HEK293 (cell line): ENCODE data around the gene ARHGEF28.
A peak's percentile ranks its signal among the peaks of the same experiment; 100 is the strongest.

Experiments
- CTCF ChIA-PET: fragments of 350-600 bp; formaldehyde crosslinking; extraction: SDS; loops from one replicate; lab custom pipeline; 2021; ENCODE audit warnings: antibody characterized with exemption; lab: Yijun Ruan, JAX
- POLR2A ChIA-PET: fragments of 300-600 bp; formaldehyde crosslinking; extraction: SDS; loops from one replicate; lab custom pipeline; 2020; ENCODE audit warnings: antibody characterized with exemption, inconsistent platforms; lab: Yijun Ruan, JAX
- H3K27ac ChIP-seq: fragments of 200-500 bp; sonication (Bioruptor generic); 2 replicates; pipeline ENCODE4 v1.5.1; 2014; ENCODE audit warnings: low read depth, low read length, control low read depth, inconsistent platforms; ENCODE audit errors: extremely low read depth
- H3K36me3 ChIP-seq, 2 experiments: fragments of 200-500 bp in 1 of 2; sonication (Bioruptor generic) in 1 of 2; 1 replicate in 1 of 2; 2 replicates in 1 of 2; pipeline ENCODE4 v1.5.1; 2014 to 2017; ENCODE audit warnings: inconsistent platforms in 2 of 2, low read length in 2 of 2; ENCODE audit not compliant: control insufficient read depth in 2 of 2, insufficient read depth in 1 of 2
- H3K4me1 ChIP-seq: fragments of 200-500 bp; sonication (Bioruptor generic); 2 replicates; pipeline ENCODE4 v1.5.1; 2014; ENCODE audit warnings: mild to moderate bottlenecking, low read length, inconsistent platforms; ENCODE audit not compliant: control insufficient read depth, insufficient read depth
- H3K4me3 ChIP-seq: 2 replicates; pipeline ENCODE4 v1.5.1; 2011; ENCODE audit warnings: low read depth, mild to moderate bottlenecking, control low read depth, low read length, moderate library complexity
- H3K9me3 ChIP-seq: fragments of 200-500 bp; sonication (Bioruptor generic); 2 replicates; pipeline ENCODE4 v1.5.1; 2014; ENCODE audit warnings: low read depth, low read length, inconsistent platforms; ENCODE audit not compliant: control insufficient read depth, insufficient read depth
- HOXD13 ChIP-seq: sonication (generic); formaldehyde crosslinking; IDR thresholded peaks from 2 replicates; pipeline ENCODE4 v1.8.0; 2022; ENCODE audit warnings: missing genetic modification reagents, borderline replicate concordance
- KLF7 ChIP-seq: fragments of 450-650 bp; formaldehyde crosslinking; IDR thresholded peaks from 2 replicates; pipeline ENCODE4 v1.5.1; 2016; ENCODE audit warnings: missing biosample characterization, missing genetic modification characterization, borderline replicate concordance
- MEIS1 ChIP-seq: sonication (generic); formaldehyde crosslinking; IDR thresholded peaks from 2 replicates; pipeline ENCODE4 v1.8.1; 2022; ENCODE audit warnings: missing genetic modification reagents, mild to moderate bottlenecking, borderline replicate concordance
- OVOL3 ChIP-seq: fragments of 450-650 bp; formaldehyde crosslinking; IDR thresholded peaks from 2 replicates; pipeline ENCODE4 v1.5.1; 2016; ENCODE audit warnings: missing biosample characterization, missing genetic modification characterization
- SCRT2 ChIP-seq: fragments of 450-650 bp; formaldehyde crosslinking; IDR thresholded peaks from 2 replicates; pipeline ENCODE4 v1.5.1; 2016; ENCODE audit warnings: missing biosample characterization, missing genetic modification characterization
- ZBTB7A ChIP-seq: fragments of 450-650 bp; formaldehyde crosslinking; IDR thresholded peaks from 2 replicates; pipeline ENCODE4 v1.5.1; 2016; ENCODE audit warnings: low read depth, missing biosample characterization, missing genetic modification characterization
- ZNF133 ChIP-seq: fragments of 450-650 bp; formaldehyde crosslinking; IDR thresholded peaks from 2 replicates; pipeline ENCODE4 v1.5.1; 2016; ENCODE audit warnings: missing biosample characterization, missing genetic modification characterization
- ZNF157 ChIP-seq: fragments of 450-650 bp; formaldehyde crosslinking; IDR thresholded peaks from 2 replicates; pipeline ENCODE4 v1.5.1; 2016; ENCODE audit warnings: missing biosample characterization, missing genetic modification characterization
- ZNF677 ChIP-seq: fragments of 450-650 bp; IDR thresholded peaks from 2 replicates; pipeline ENCODE4 v1.5.0; 2018; ENCODE audit warnings: missing biosample characterization, mild to moderate bottlenecking, missing genetic modification characterization, moderate library complexity
- ZNF701 ChIP-seq: fragments of 450-650 bp; formaldehyde crosslinking; IDR thresholded peaks from 2 replicates; pipeline ENCODE4 v1.5.1; 2016; ENCODE audit warnings: missing biosample characterization, missing genetic modification characterization
- ZNF837 ChIP-seq: fragments of 450-650 bp; formaldehyde crosslinking; IDR thresholded peaks from 2 replicates; pipeline ENCODE4 v1.5.1; 2016; ENCODE audit warnings: missing biosample characterization, missing genetic modification characterization
- ZNF843 ChIP-seq: fragments of 450-650 bp; formaldehyde crosslinking; IDR thresholded peaks from 2 replicates; pipeline ENCODE4 v1.5.1; 2016; ENCODE audit warnings: missing biosample characterization, missing genetic modification characterization
- ZXDB ChIP-seq: fragments of 450-650 bp; formaldehyde crosslinking; IDR thresholded peaks from 2 replicates; pipeline ENCODE4 v1.5.1; 2016; ENCODE audit warnings: missing biosample characterization, missing genetic modification characterization
- TF ChIP-seq, protein P1 (sequence below): fragments of 450-650 bp; formaldehyde crosslinking; IDR thresholded peaks from 2 replicates; pipeline ENCODE4 v1.5.1; 2016; ENCODE audit warnings: missing biosample characterization, missing genetic modification characterization
- TF ChIP-seq, protein P2 (sequence below): IDR thresholded peaks from 2 replicates; pipeline ENCODE4 v1.6.1; 2011; ENCODE audit warnings: mild to moderate bottlenecking, low read depth, low read length, borderline replicate concordance
- TF ChIP-seq, protein P3 (sequence below): fragments of 450-650 bp; formaldehyde crosslinking; IDR thresholded peaks from 2 replicates; pipeline ENCODE4 v1.5.1; 2017; ENCODE audit warnings: missing biosample characterization, missing genetic modification characterization

ARHGEF28 gene

DNA sequence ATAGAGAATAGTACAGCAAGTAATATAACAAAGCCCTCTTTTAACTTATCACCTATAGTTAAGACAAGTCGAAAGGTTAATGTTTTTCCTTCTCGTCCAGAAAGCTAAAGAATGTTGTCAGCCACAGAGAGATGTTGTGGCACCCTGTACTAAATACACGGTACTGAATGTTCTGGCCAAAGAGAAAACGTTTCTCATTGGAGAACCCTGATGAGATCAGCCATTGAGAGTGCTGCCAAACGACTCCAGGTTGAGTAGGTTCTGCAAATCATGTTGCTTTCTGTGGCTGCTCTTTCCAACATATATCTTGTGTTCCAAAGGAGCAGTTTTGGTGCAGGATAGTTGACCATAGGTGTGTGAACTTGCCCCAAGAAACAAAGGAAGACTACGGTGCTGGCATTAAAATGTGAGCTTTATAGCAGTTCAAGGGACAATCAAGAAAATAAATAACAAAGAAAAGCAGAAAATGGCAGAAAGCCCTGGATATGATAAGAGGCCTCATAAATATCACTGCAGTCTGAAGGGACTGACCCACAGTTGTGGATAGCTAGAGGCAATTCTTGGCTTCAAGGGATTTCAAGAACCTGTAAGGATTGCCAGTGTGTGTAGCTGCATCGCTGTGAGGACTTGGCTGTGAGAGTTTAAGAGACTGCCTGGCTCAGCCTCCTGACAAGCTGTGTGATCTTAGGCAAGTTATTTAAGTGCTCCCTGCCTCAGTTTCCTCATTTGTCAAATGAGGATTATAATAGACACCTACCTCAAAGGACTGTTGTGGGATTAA lies 102.7 kb downstream of the ARHGEF28 start:
- H3K4me3 ChIP-seq: no peak overlapping the region
- POLR2A ChIA-PET: interaction anchor here (0.6 kb wide), 1 partner anchor 233 kb away, joined by 5 read pairs; no protein-coding TSS in a partner anchor
- no peaks in the 10 kb centered on the region for H3K36me3 ChIP-seq
- CTCF ChIA-PET: interaction anchor here (0.5 to 1.3 kb wide), 3 partner anchors 18 to 131 kb away, joined by 3 to 6 read pairs (median 3); no protein-coding TSS in a partner anchor
- H3K4me1 ChIP-seq: no peaks in the 10 kb centered on the region
- TF ChIP-seq ZXDB (tag by site-specific recombination): no peak
- TF ChIP-seq ZNF677: peak; percentile 95
- no peak overlapping the region for H3K27ac ChIP-seq
- no peaks in the 10 kb centered on the region for H3K9me3 ChIP-seq

DNA sequence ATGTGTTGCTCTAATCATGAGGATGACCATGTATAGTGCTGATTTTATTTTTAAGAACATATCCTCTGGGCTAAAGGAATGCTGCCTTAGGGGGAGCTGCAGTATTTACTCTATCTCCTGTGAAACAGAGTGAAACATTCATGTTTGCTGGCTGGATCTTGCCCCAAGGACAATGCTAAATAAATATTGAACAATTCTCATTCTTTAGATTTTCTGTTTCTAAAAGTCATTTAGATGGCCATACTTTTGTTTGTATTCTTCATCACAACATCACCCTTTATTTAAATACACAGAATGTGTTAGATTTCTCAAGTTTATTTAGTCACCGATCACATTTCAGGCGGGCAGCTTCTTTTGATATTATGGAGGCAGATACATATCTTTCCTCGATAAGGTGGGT lies 103.3 kb downstream of the ARHGEF28 start:
- Histone ChIP-seq H3K4me1 (no peaks in the 10 kb centered on the region), H3K9me3 (no peaks in the 10 kb centered on the region), H3K27ac (no peak overlapping the region), H3K4me3 (no peak overlapping the region), H3K36me3 (no peaks in the 10 kb centered on the region)
- TF ChIP-seq ZNF677 (no peak), ZNF701 (tag by site-specific recombination) (no peak)
- ChIA-PET POLR2A (interaction anchor here (0.6 kb wide), 1 partner anchor 234 kb away, joined by 5 read pairs; no protein-coding TSS in a partner anchor), CTCF (interaction anchor here (1.0 to 1.3 kb wide), 2 partner anchors 18 to 132 kb away, joined by 3 read pairs; no protein-coding TSS in a partner anchor)

DNA sequence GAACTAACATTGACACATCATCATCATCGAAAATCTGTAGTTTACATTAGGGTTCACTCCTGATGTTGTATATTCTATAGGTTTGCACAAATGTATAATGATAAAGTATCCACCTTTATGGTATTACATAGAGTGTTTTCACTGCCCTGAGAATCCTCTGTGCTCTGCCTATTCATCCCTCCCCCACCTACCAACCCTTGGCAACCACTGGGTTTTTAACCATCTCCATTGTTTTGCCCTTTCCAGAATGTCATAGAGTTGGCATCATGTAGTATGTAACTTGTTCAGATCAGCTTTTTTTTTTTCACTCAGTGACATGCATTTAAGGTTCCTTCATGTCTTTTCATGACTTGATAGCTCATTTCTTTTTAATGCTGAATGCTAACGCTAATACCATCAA lies 106.0 kb downstream of the ARHGEF28 start:
- Histone ChIP-seq H3K36me3 (no peaks in the 10 kb centered on the region), H3K9me3 (no peaks in the 10 kb centered on the region), H3K4me1 (no peaks in the 10 kb centered on the region), H3K4me3 (no peak overlapping the region), H3K27ac (no peak overlapping the region)
- CTCF ChIA-PET: interaction anchor here (0.6 to 0.7 kb wide), 2 partner anchors 38 to 43 kb away, joined by 3 read pairs; no protein-coding TSS in a partner anchor
- TF ChIP-seq ZNF157: no peak
- no peak for TF ChIP-seq HOXD13 (CRISPR knock-in tag)
- TF ChIP-seq OVOL3 (tag by site-specific recombination): no peak
- no peak for TF ChIP-seq ZNF843 (tag by site-specific recombination)
- TF ChIP-seq, protein P1, sequence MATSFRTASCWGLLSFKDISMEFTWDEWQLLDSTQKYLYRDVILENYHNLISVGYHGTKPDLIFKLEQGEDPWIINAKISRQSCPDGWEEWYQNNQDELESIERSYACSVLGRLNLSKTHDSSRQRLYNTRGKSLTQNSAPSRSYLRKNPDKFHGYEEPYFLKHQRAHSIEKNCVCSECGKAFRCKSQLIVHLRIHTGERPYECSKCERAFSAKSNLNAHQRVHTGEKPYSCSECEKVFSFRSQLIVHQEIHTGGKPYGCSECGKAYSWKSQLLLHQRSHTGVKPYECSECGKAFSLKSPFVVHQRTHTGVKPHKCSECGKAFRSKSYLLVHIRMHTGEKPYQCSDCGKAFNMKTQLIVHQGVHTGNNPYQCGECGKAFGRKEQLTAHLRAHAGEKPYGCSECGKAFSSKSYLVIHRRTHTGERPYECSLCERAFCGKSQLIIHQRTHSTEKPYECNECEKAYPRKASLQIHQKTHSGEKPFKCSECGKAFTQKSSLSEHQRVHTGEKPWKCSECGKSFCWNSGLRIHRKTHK: no peak
- no peak for TF ChIP-seq SCRT2 (tag by site-specific recombination)
- TF ChIP-seq, protein P2, sequence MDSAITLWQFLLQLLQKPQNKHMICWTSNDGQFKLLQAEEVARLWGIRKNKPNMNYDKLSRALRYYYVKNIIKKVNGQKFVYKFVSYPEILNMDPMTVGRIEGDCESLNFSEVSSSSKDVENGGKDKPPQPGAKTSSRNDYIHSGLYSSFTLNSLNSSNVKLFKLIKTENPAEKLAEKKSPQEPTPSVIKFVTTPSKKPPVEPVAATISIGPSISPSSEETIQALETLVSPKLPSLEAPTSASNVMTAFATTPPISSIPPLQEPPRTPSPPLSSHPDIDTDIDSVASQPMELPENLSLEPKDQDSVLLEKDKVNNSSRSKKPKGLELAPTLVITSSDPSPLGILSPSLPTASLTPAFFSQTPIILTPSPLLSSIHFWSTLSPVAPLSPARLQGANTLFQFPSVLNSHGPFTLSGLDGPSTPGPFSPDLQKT: no peak
- TF ChIP-seq MEIS1 (CRISPR knock-in tag): no peak
- TF ChIP-seq, protein P3, sequence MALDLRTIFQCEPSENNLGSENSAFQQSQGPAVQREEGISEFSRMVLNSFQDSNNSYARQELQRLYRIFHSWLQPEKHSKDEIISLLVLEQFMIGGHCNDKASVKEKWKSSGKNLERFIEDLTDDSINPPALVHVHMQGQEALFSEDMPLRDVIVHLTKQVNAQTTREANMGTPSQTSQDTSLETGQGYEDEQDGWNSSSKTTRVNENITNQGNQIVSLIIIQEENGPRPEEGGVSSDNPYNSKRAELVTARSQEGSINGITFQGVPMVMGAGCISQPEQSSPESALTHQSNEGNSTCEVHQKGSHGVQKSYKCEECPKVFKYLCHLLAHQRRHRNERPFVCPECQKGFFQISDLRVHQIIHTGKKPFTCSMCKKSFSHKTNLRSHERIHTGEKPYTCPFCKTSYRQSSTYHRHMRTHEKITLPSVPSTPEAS: no peak
- POLR2A ChIA-PET: no interaction called here

DNA sequence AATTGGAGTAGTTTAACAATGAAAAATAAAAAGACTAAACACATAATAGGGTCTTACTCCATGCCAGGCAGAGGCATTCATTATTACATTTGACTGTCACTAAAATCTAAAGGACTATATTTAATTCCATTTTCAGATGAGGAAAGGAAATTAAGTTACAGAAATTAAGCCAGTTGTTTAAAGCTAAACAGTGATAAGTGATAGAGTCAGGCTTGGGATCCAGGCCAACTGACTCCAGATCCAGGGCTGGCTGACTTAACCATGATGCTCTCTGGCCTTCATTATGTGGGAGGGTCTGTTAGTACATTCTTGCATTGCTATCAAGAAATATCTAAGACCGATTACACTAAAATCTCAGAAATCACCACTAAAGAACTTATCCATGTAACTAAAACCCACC lies 107.2 kb downstream of the ARHGEF28 start:
- no peaks in the 10 kb centered on the region for H3K36me3 ChIP-seq
- no peaks in the 10 kb centered on the region for H3K9me3 ChIP-seq
- TF ChIP-seq ZNF133: no peak
- no peak for TF ChIP-seq ZBTB7A (tag by site-specific recombination)
- no peak for TF ChIP-seq ZNF837
- no peak for TF ChIP-seq KLF7 (tag by site-specific recombination)
- TF ChIP-seq, all 188 proteins: peak for 0
- H3K27ac ChIP-seq: no peak overlapping the region
- H3K4me1 ChIP-seq: no peaks in the 10 kb centered on the region
- H3K4me3 ChIP-seq: no peak overlapping the region
- ChIA-PET CTCF (no interaction called here), POLR2A (no interaction called here)
